ENCODE measurements around the gene GNL1.
A peak's percentile ranks its signal among the peaks of the same experiment; 100 is the strongest.

GNL1 gene

GRCh38 chr6:30589754-30590358, 33.6 kb upstream of the GNL1 start:
- DNase-seq = no peak
- Histone ChIP-seq H3K27me3 (replicated peaks in 2 of 5; ENCODE audit: control insufficient read depth in 4 of 5, insufficient read depth in 5 of 5, low read length in 4 of 5) (no peaks in the 10 kb centered on the region), H3K9me3 (ENCODE audit: control extremely low read depth in 1 of 5, control insufficient read depth in 4 of 5, insufficient read depth in 2 of 5, low read depth in 1 of 5, low read length in 4 of 5) (no peaks in the 10 kb centered on the region), H3K4me3 (ENCODE audit: control insufficient read depth in 1 of 7, extremely low read depth in 1 of 7, insufficient read depth in 4 of 7, low read depth in 2 of 7, low read length in 6 of 7) (no peak overlapping the region), H3K36me3 (ENCODE audit: control insufficient read depth in 4 of 4, insufficient read depth in 4 of 4, low read length in 3 of 4) (peaks cover 26 to 79% (median 66%) of the 10 kb centered on the region in 4 experiments), H3K27ac (ENCODE audit: insufficient read depth in 1 of 2, low read depth in 1 of 2, low read length in 2 of 2, poor library complexity in 1 of 2, severe bottlenecking in 2 of 2) (no peak overlapping the region), H3K4me1 (ENCODE audit: control extremely low read depth in 1 of 4, control insufficient read depth in 4 of 4, insufficient read depth in 4 of 4, low read length in 3 of 4) (no peaks in the 10 kb centered on the region)
- ChIA-PET CTCF (interaction anchor here (1.0 to 2.5 kb wide), 14 partner anchors 10 to 109 kb away, joined by 3 to 9 read pairs (median 4); no protein-coding TSS in a partner anchor), POLR2A (interaction anchor here (0.6 kb wide), 1 partner anchor 16 kb away, joined by 4 read pairs; no protein-coding TSS in a partner anchor)
- WGBS (ENCODE audit: insufficient coverage) = 98% methylated on average over 11 of the region's 15 CpGs

- ChIA-PET POLR2A (no interaction called here), CTCF (interaction anchor here (1.7 to 3.0 kb wide), 4 partner anchors 11 to 56 kb away, joined by 4 to 23 read pairs (median 7); no protein-coding TSS in a partner anchor)
- DNase-seq = no peak
- H3K36me3 ChIP-seq (ENCODE audit: control insufficient read depth in 4 of 4, insufficient read depth in 4 of 4, low read length in 3 of 4) = peaks cover 26 to 83% (median 75%) of the 10 kb centered on the region in 4 experiments
- WGBS (ENCODE audit: insufficient coverage) = 100% methylated on average over 5 of the region's 5 CpGs
- H3K4me1 ChIP-seq (ENCODE audit: control extremely low read depth in 1 of 4, control insufficient read depth in 4 of 4, insufficient read depth in 4 of 4, low read length in 3 of 4) = no peaks in the 10 kb centered on the region
- H3K9me3 ChIP-seq (ENCODE audit: control extremely low read depth in 1 of 5, control insufficient read depth in 4 of 5, insufficient read depth in 2 of 5, low read depth in 1 of 5, low read length in 4 of 5) = no peaks in the 10 kb centered on the region
- no peak overlapping the region for H3K4me3 ChIP-seq (ENCODE audit: control insufficient read depth in 1 of 7, extremely low read depth in 1 of 7, insufficient read depth in 4 of 7, low read depth in 2 of 7, low read length in 6 of 7)
- H3K27me3 ChIP-seq (replicated peaks in 2 of 5; ENCODE audit: control insufficient read depth in 4 of 5, insufficient read depth in 5 of 5, low read length in 4 of 5) = no peaks in the 10 kb centered on the region
- H3K27ac ChIP-seq (ENCODE audit: insufficient read depth in 1 of 2, low read depth in 1 of 2, low read length in 2 of 2, poor library complexity in 1 of 2, severe bottlenecking in 2 of 2) = no peak overlapping the region
Measured at GRCh38 chr6:30583921-30584320, 27.6 kb upstream of the GNL1 start.

DNA sequence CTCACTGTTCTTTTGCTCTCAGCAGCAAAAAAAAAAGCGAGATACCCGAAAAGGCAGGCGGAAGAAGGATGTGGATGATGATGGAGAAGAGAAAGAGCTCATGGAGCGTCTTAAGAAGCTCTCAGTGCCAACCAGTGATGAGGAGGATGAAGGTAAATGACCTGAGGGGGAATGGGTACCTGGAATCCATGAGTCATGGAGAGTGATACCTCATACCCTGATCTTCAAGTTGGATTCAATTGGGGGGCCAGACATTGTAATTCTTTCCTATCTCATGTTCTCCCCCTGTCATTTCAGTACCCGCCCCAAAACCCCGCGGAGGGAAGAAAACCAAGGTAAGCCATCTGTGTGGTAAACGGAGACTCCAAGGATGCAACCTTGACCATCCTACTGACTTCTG, 21.8 kb upstream of the GNL1 start:
- POLR2A ChIA-PET = interaction anchor here (0.6 to 1.5 kb wide), 2 partner anchors 14 to 94 kb away, joined by 4 to 10 read pairs; no protein-coding TSS in a partner anchor
- WGBS (ENCODE audit: insufficient coverage) = 99% methylated on average over 8 of the region's 8 CpGs
- H3K27me3 ChIP-seq (replicated peaks in 2 of 5; ENCODE audit: control insufficient read depth in 4 of 5, insufficient read depth in 5 of 5, low read length in 4 of 5) = no peaks in the 10 kb centered on the region

GRCh38 chr6:30573113-30573512, 16.8 kb upstream of the GNL1 start:
- peaks cover 11 to 36% (median 26%) of the 10 kb centered on the region in 4 experiments for H3K4me1 ChIP-seq (ENCODE audit: control extremely low read depth in 1 of 4, control insufficient read depth in 4 of 4, insufficient read depth in 4 of 4, low read length in 3 of 4)
- H3K36me3 ChIP-seq (ENCODE audit: control insufficient read depth in 4 of 4, insufficient read depth in 4 of 4, low read length in 3 of 4) = peaks cover 7 to 40% (median 21%) of the 10 kb centered on the region in 4 experiments
- DNase-seq = no peak
- H3K27ac ChIP-seq (ENCODE audit: insufficient read depth in 1 of 2, low read depth in 1 of 2, low read length in 2 of 2, poor library complexity in 1 of 2, severe bottlenecking in 2 of 2) = peak overlapping the region in 1 of 2 experiments; percentile 44
- POLR2A ChIA-PET = interaction anchor here (0.6 kb wide), 1 partner anchor 16 kb away, joined by 4 read pairs; no protein-coding TSS in a partner anchor
- no peaks in the 10 kb centered on the region for H3K9me3 ChIP-seq (ENCODE audit: control extremely low read depth in 1 of 5, control insufficient read depth in 4 of 5, insufficient read depth in 2 of 5, low read depth in 1 of 5, low read length in 4 of 5)
- 67% methylated on average over 3 of the region's 4 CpGs for WGBS (ENCODE audit: insufficient coverage)
- no peaks in the 10 kb centered on the region for H3K27me3 ChIP-seq (replicated peaks in 2 of 5; ENCODE audit: control insufficient read depth in 4 of 5, insufficient read depth in 5 of 5, low read length in 4 of 5)
- H3K4me3 ChIP-seq (ENCODE audit: control insufficient read depth in 1 of 7, extremely low read depth in 1 of 7, insufficient read depth in 4 of 7, low read depth in 2 of 7, low read length in 6 of 7) = peak overlapping the region in 1 of 7 experiments; percentile 95
- CTCF ChIA-PET = interaction anchor here (1.2 to 1.4 kb wide), 2 partner anchors 24 to 89 kb away, joined by 4 read pairs; no protein-coding TSS in a partner anchor

More for the DNA sequence above, 21.8 kb upstream of the GNL1 start:
- H3K27ac ChIP-seq (ENCODE audit: insufficient read depth in 1 of 2, low read depth in 1 of 2, low read length in 2 of 2, poor library complexity in 1 of 2, severe bottlenecking in 2 of 2) = no peak overlapping the region
- H3K9me3 ChIP-seq (ENCODE audit: control extremely low read depth in 1 of 5, control insufficient read depth in 4 of 5, insufficient read depth in 2 of 5, low read depth in 1 of 5, low read length in 4 of 5) = no peaks in the 10 kb centered on the region
- H3K36me3 ChIP-seq (ENCODE audit: control insufficient read depth in 4 of 4, insufficient read depth in 4 of 4, low read length in 3 of 4) = peaks cover 16 to 75% (median 55%) of the 10 kb centered on the region in 4 experiments
- peaks cover 0 to 11% (median 2%) of the 10 kb centered on the region in 4 experiments for H3K4me1 ChIP-seq (ENCODE audit: control extremely low read depth in 1 of 4, control insufficient read depth in 4 of 4, insufficient read depth in 4 of 4, low read length in 3 of 4)
- H3K4me3 ChIP-seq (ENCODE audit: control insufficient read depth in 1 of 7, extremely low read depth in 1 of 7, insufficient read depth in 4 of 7, low read depth in 2 of 7, low read length in 6 of 7) = no peak overlapping the region
- DNase-seq = no peak
- CTCF ChIA-PET = interaction anchor here (0.9 to 2.9 kb wide), 8 partner anchors 9 to 153 kb away, joined by 3 to 18 read pairs (median 5); no protein-coding TSS in a partner anchor

GRCh38 chr6:30572148-30572547, 15.9 kb upstream of the GNL1 start:
- peak overlapping the region in 6 of 7 experiments; percentile 83 to 97 (median 95) for H3K4me3 ChIP-seq (ENCODE audit: control insufficient read depth in 1 of 7, extremely low read depth in 1 of 7, insufficient read depth in 4 of 7, low read depth in 2 of 7, low read length in 6 of 7)
- no peaks in the 10 kb centered on the region for H3K9me3 ChIP-seq (ENCODE audit: control extremely low read depth in 1 of 5, control insufficient read depth in 4 of 5, insufficient read depth in 2 of 5, low read depth in 1 of 5, low read length in 4 of 5)
- ChIA-PET CTCF (no interaction called here), POLR2A (no interaction called here)
- H3K36me3 ChIP-seq (ENCODE audit: control insufficient read depth in 4 of 4, insufficient read depth in 4 of 4, low read length in 3 of 4) = peaks cover 2 to 30% (median 12%) of the 10 kb centered on the region in 4 experiments
- no peaks in the 10 kb centered on the region for H3K27me3 ChIP-seq (replicated peaks in 2 of 5; ENCODE audit: control insufficient read depth in 4 of 5, insufficient read depth in 5 of 5, low read length in 4 of 5)
- peak overlapping the region; percentile 92 to 95 for H3K27ac ChIP-seq (ENCODE audit: insufficient read depth in 1 of 2, low read depth in 1 of 2, low read length in 2 of 2, poor library complexity in 1 of 2, severe bottlenecking in 2 of 2)
- DNase-seq = no peak
- peaks cover 11 to 36% (median 26%) of the 10 kb centered on the region in 4 experiments for H3K4me1 ChIP-seq (ENCODE audit: control extremely low read depth in 1 of 4, control insufficient read depth in 4 of 4, insufficient read depth in 4 of 4, low read length in 3 of 4)

DNA sequence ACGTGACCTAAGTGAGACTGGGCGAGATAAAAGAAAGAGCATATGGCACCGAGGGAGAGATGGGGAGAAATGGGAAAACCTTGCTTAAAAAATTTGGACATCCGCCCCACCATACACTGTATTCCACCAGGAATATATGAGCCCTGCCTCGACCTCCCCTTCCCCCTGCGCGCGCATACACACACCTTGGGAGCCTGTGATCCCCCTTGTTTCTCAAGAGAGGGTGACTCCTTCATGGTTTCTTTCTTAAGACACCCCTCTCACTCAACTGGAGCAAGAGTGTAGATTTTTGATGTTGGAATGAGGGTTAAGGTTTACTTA, 15.4 kb upstream of the GNL1 start:
- peaks cover 11 to 36% (median 26%) of the 10 kb centered on the region in 4 experiments for H3K4me1 ChIP-seq (ENCODE audit: control extremely low read depth in 1 of 4, control insufficient read depth in 4 of 4, insufficient read depth in 4 of 4, low read length in 3 of 4)
- 0% methylated on average over 1 of the region's 8 CpGs for WGBS (ENCODE audit: insufficient coverage)
- no peaks in the 10 kb centered on the region for H3K27me3 ChIP-seq (replicated peaks in 2 of 5; ENCODE audit: control insufficient read depth in 4 of 5, insufficient read depth in 5 of 5, low read length in 4 of 5)
- H3K27ac ChIP-seq (ENCODE audit: insufficient read depth in 1 of 2, low read depth in 1 of 2, low read length in 2 of 2, poor library complexity in 1 of 2, severe bottlenecking in 2 of 2) = peak overlapping the region; percentile 92 to 95
- CTCF ChIA-PET = interaction anchor here (1.6 to 2.3 kb wide), 3 partner anchors 15 to 119 kb away, joined by 3 to 10 read pairs (median 8); partner anchors contain the start of genes GNL1 and PRR3
- H3K9me3 ChIP-seq (ENCODE audit: control extremely low read depth in 1 of 5, control insufficient read depth in 4 of 5, insufficient read depth in 2 of 5, low read depth in 1 of 5, low read length in 4 of 5) = no peaks in the 10 kb centered on the region
- H3K36me3 ChIP-seq (ENCODE audit: control insufficient read depth in 4 of 4, insufficient read depth in 4 of 4, low read length in 3 of 4) = peaks cover 0 to 26% (median 8%) of the 10 kb centered on the region in 4 experiments
- H3K4me3 ChIP-seq (ENCODE audit: control insufficient read depth in 1 of 7, extremely low read depth in 1 of 7, insufficient read depth in 4 of 7, low read depth in 2 of 7, low read length in 6 of 7) = peak overlapping the region; percentile 83 to 97 (median 95)
- DNase-seq = no peak
- POLR2A ChIA-PET = interaction anchor here (1.7 to 2.1 kb wide), 2 partner anchors 16 to 43 kb away, joined by 6 to 8 read pairs; partner anchors contain the start of gene GNL1
